GM19372 (cell line): ENCODE results near the gene TMEM184B.

Experiments
- ATAC-seq: cut with Tn5 transposase; IDR thresholded peaks from one replicate; pipeline ENCODE4 v1.9.1; 2021; ENCODE audit warnings: mild to moderate bottlenecking, low read depth, moderate library complexity; ENCODE audit not compliant: unreplicated experiment

Gene TMEM184B

DNA sequence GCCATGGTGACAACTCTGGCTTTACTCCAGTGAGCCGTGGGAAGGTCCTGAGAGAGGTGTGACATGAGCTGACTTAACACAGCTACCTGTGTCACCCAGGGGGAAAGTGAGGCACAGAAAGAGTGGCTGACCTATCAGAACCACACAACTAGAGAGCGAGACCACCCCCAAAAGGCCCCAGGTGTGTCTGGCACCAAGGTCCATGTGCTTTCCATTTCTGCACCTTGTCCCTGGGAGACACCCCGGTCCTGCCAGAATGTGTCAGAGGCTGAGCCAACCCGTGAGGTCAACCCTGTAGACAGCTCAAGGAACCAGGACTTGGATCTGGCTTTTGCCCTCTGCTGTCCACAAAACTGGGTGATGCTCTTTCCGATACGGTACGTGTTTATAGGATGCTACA is 61.3 kb downstream of the TMEM184B start:
- ATAC-seq: no peak

DNA sequence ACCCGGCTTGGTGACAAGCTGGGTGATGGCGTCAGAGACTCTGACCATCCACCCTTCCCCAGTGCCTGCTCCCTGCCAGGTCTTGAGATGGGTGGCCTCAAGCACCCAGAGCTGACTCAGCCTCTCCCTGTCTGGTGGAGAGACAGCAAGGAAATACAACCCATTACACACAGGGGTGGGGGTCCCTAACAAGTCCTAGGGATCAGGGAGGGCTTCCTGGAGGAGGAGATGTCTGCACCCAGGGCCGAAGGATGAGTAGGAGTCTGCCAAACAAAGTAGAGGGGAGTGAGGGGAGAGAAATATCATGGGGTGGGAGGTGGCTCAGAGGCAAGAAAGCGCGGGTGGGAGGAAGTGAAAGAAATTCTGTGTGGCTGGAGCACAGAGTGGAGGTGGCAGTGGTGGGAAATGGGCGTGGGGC is 64.2 kb downstream of the TMEM184B start:
- no peak for ATAC-seq

- no peak for ATAC-seq
Observed at GRCh38 chr22:38207898-38208432, 64.8 kb downstream of the TMEM184B start.

DNA sequence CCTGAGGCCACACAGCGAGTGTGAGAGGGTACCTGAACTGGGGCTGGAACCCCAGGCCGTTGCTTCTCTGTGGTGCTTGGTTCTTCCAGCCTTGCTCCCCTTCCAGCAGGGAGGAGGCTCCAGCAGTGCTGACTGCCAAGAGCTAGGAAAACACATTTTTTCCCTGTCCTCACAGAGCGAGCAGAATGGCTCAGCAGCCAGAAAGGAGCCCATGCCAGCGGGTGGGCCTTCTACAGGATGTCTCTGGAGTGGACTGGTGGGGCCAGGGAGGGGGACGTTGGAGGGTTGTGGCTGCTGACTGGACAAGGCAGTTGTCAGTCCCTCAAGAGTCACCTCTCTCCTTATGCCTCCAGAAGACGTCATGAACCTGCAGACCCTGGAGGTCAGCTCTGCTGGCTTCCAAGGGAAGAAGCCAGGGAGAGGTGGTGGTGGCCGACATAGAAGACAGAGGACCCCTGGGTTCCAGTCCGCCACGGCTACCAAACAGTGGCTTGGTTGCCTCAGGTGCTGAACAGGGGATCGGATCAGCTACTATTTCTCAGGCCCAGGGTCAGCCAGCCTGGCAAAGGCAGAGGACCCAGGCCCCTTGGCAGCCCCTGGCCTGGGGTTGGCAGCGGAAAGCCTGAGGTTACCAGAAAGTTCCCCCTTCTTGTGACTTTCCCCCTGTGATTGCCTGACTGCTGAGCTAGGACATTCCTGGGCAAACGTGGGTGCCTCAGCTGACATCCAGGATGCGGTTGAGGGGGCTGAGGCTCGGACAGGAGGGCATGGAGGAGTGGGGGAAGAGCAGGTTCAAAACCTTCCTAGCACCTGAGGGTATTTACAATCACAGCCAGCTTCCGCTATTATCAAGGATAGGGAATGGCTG is 67.3 kb downstream of the TMEM184B start:
- ATAC-seq: no peak

DNA sequence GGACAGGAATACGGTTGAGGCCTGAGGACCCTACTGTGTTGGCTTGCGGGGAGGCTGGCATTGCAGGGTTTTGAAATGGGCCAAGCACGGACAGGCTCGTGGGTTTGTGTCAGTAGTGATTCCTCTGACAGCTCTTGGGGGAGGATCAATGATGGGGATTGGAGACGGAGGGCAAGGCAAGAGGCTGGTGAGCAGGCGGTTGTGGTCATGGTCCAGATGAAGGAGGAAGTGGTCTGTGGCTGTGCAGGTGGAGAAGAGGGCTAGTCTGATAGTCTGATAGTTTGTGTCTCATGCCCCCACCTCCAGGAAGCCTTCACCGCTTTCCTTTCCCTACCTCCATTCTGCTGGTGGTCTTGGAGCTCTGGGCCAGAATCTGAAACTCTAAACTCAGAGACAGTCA is 68.0 kb downstream of the TMEM184B start:
- ATAC-seq: no peak

DNA sequence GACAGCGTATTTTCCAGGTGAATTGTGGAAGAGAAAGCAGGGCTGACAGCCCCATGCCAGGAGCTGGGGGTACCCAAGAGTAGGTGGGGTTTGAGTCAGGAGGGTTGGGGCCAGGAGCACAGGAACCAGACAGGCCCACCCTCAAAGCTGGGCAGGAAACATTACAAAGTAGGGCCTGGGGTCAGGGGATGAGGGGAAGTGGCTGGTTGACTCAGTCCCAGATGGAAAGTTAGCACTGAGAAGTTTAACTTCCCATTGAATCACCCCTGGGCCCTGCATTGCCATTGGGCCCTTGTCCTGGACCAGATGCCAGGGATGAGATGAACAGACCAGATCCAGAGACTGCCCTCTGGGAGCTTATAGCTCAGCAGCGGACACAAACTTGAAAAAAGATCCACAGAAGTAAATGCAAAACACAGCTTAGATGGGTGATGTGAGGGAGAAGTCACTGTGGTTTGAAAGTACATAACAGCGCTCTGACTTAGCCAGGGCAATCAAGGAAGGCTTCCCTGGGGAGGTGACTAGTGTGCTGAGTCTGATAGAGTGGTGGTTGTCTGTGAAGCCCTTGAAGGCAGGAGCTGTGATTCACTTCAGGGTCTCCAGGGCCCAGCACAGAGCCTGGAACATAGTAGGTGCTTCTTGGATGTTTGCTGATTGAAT is 68.8 kb downstream of the TMEM184B start:
- ATAC-seq: no peak

- ATAC-seq: no peak
Observed at GRCh38 chr22:38203090-38203810, 69.6 kb downstream of the TMEM184B start.

- ATAC-seq: peak; percentile 27
Observed at GRCh38 chr22:38202437-38203089, 70.2 kb downstream of the TMEM184B start.

GRCh38 chr22:38201711-38202436 is 70.9 kb downstream of the TMEM184B start, which contains the start of gene MAFF:
MAFF (plus strand) TSS chr22:38201994; CDS start chr22:38213854, 11,860 bp downstream.
- ATAC-seq: peak; percentile 50

GRCh38 chr22:38201371-38201710 is 71.5 kb downstream of the TMEM184B start:
- no peak for ATAC-seq

GRCh38 chr22:38199826-38200559 is 72.8 kb downstream of the TMEM184B start:
- ATAC-seq: no peak

DNA sequence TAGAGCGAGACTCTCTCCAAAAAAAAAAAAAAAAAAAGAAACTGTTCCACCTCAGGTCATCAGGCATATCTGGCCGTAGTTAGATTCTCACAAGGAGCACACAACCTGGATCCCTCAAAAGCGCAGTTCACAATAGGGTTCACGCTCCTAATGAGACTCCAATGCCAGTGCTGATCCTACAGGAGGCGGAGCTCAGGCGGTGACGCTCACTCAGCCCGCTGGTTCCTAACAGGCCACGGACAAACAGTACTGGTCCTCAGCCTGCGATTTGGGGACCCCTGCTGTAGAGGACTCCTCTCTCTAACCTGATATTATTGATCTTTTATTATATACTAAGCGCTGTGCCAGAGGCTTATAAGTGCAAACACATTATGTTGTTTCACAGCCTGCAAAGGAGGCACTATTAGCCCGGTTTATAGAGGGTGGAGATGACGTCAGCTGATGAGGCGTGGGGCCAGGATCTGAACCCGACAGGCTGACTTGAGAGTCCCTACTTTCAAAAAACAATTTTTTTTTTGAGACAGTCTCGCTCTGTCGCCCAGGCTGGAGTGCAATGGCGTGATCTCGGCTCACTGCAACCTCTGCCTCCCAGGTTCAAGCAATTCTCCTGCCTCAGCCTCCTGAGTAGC is 75.9 kb downstream of the TMEM184B start:
- no peak for ATAC-seq

- no peak for ATAC-seq
Observed at GRCh38 chr22:38193580-38193979, 79.2 kb downstream of the TMEM184B start.

GRCh38 chr22:38192475-38192863 is 80.3 kb downstream of the TMEM184B start:
- ATAC-seq: no peak

- no peak for ATAC-seq
Observed at GRCh38 chr22:38191731-38192474, 80.9 kb downstream of the TMEM184B start.

DNA sequence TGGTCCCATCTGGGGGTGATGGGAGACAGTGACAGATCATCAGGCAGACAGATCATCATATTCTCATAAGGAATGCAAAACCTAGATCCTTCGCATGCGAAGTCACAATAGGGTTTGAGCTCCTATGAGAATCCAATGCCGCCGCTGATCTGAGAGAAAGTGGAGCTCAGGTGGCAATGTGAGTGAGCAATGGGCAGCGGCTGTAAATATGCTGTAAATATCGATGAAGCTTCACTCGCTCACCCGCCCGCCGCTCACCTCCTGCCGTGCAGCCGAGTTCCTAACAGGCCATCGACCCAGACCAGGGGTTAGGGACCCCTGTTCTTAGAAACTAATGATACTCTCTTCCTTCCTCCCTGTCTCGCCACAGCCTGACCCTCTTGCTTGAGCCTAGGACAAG is 81.8 kb downstream of the TMEM184B start:
- no peak for ATAC-seq

DNA sequence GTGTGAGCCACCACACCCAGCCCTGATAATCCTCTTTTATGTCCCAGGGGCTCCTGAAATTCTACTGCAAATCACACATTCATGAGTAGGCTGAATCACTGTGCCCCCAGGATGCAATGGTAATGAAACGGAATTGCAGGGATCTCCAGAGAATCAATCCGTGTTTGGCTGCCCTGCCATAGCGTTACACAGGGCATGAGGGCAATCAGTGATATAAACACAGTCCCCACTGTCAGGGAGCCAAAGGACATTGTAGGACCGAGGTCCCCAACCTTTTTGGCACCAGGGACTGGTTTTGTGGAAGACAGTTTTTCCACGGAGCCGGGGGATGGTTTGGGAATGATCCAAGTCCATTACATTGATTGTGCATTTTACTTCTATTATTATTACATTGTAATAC is 82.2 kb downstream of the TMEM184B start:
- no peak for ATAC-seq

DNA sequence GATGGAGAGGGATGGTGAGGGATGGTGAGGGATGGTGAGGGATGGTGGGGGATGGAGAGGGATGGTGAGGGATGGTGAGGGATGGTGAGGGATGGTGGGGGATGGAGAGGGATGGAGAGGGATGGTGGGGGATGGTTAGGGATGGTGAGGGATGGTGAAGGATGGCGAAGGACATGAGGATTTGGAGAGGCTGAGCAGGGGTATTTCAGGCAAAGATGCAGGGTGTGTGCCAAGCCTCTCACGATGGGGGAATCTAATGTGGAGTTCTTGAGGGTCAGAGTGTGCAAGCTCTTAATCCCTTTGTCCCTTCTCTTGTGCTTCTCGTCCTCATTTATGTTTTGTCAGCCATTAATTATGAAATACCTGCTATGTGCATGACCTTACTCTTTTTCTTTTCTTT is 83.7 kb downstream of the TMEM184B start:
- ATAC-seq: no peak
